ENCODE data around the gene EIF1B. TPM values are rescaled to one million over a fixed set of nuclear protein-coding genes. Genes with fewer than 3 reads are reported as not detected.

Gene EIF1B
- 10 to 100 TPM; 67.4 to 83.8 TPM for total RNA-seq
- polyA plus RNA-seq (2013, experiment 1 of 2): 178 TPM
- polyA plus RNA-seq (2013, experiment 2 of 2): 154 TPM
- long read RNA-seq, experiment 1, transcript EIF1B-201 (4 exons, 1,010 nt): major isoform, 74 of 81 reads
- long read RNA-seq, experiment 1, partial matches to known transcripts: 1 of 81 reads
- long read RNA-seq, experiment 1, other reads (novel, unspliced or antisense): 5 of 81 reads
- long read RNA-seq, experiment 2, transcript EIF1B-201 (4 exons, 1,010 nt): major isoform, 35 of 37 reads
- long read RNA-seq, experiment 2, partial matches to known transcripts: 1 of 37 reads
- long read RNA-seq, experiment 2, other reads (novel, unspliced or antisense): 1 of 37 reads
- long read RNA-seq, experiment 3, transcript EIF1B-201 (4 exons, 1,010 nt): major isoform, 57 of 83 reads
- long read RNA-seq, experiment 3, partial matches to known transcripts: 3 of 83 reads
- long read RNA-seq, experiment 3, other reads (novel, unspliced or antisense): 19 of 83 reads
- long read RNA-seq, experiment 4, transcript EIF1B-201 (4 exons, 1,010 nt): major isoform, 176 of 183 reads
- long read RNA-seq, experiment 4, partial matches to known transcripts: 2 of 183 reads
- long read RNA-seq, experiment 4, other reads (novel, unspliced or antisense): 3 of 183 reads

DNA sequence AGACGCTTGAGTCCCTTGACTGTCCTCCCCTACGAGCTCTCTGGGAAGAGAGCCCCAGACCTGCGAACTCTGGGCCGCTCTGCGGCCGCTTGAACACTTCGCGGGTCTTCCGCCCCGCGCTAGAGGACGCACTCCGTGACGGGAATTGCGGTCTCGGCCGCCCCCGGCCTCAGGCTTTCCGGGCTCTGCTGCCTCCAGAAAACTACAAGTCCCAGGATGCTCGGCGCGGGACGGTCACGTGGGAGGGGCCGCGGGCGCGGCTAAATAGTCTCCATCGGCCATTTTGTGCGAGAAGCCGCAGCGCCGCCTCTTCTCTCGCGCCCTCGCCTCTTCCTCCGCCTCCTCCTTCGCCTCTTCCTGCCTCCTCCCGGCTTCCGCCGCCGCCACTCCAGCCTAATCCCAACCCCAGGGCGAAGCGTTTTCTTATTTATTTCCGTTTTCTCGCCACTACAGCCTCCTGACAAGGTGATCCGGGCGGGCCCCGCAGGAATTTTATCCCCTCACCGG is at the start of gene EIF1B:
TSS of gene EIF1B (plus strand) at position 290 of the 507 bp plus-strand sequence. CDS start 235 bp downstream, outside the sequence.
- Mint-ChIP-seq H3K9me3 (no peaks in the 10 kb centered on the region), H3K27me3 (ENCODE audit: insufficient read depth) (no peaks in the 10 kb centered on the region), H3K4me1 (peaks cover 25% of the 10 kb centered on the region), H3K36me3 (ENCODE audit: low read depth) (peaks cover 26% of the 10 kb centered on the region), H3K27ac (peak within 1 kb of the TSS; percentile 99), H3K4me3 (peak within 1 kb of the TSS; percentile 99)
- 0% methylated on average over 30 to 50 of the region's 50 CpGs for WGBS, 2 experiments (ENCODE audit: insufficient coverage in 1 of 2, insufficient read length in 1 of 2)
- peak within 1 kb of the TSS; percentile 98 for H3K27ac ChIP-seq (ENCODE audit: low read depth, low read length)
- no peaks in the 10 kb centered on the region for H3K9me3 ChIP-seq (ENCODE audit: control insufficient read depth, low read length)
- no peaks in the 10 kb centered on the region for H3K4me1 ChIP-seq (ENCODE audit: control insufficient read depth, insufficient read depth, low read length)
- no peaks in the 10 kb centered on the region for H3K27me3 ChIP-seq (ENCODE audit: control insufficient read depth, insufficient read depth, low read length, poor library complexity, severe bottlenecking)
- H3K36me3 ChIP-seq (ENCODE audit: control insufficient read depth, insufficient read depth, low read length): peaks cover 35% of the 10 kb centered on the region
- TF ChIP-seq, protein P1, sequence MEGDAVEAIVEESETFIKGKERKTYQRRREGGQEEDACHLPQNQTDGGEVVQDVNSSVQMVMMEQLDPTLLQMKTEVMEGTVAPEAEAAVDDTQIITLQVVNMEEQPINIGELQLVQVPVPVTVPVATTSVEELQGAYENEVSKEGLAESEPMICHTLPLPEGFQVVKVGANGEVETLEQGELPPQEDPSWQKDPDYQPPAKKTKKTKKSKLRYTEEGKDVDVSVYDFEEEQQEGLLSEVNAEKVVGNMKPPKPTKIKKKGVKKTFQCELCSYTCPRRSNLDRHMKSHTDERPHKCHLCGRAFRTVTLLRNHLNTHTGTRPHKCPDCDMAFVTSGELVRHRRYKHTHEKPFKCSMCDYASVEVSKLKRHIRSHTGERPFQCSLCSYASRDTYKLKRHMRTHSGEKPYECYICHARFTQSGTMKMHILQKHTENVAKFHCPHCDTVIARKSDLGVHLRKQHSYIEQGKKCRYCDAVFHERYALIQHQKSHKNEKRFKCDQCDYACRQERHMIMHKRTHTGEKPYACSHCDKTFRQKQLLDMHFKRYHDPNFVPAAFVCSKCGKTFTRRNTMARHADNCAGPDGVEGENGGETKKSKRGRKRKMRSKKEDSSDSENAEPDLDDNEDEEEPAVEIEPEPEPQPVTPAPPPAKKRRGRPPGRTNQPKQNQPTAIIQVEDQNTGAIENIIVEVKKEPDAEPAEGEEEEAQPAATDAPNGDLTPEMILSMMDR (conservative IDR thresholded peaks at IDR 0.05): peak; percentile 94
- DNase-seq: peak; percentile 100
- peak within 1 kb of the TSS; percentile 98 for H3K9ac ChIP-seq (ENCODE audit: extremely low read depth, low read length, poor library complexity, severe bottlenecking)
- H3K4me3 ChIP-seq (ENCODE audit: low read length): peak within 1 kb of the TSS; percentile 98

DNA sequence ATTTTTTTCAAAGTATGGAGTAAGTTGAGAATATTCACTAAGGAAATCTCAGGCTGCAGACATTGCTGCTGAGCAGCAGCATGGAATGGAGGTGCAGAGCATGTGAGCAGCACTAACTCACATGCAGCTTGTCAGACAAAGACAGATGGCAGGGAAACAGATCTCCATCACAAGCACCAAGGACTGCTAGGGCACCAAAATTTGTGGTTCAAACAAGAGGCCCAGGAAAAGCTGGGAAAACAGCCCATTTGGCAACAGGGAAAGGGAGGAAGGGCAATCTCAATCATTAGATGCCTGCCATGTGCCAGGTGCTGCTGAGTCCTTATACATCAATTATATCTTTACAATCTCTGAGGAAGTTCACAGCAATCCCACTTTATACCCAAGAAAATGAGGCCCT is 47.2 kb upstream of the EIF1B start:
- Histone ChIP-seq H3K4me3 (ENCODE audit: low read length) (no peak overlapping the region), H3K27me3 (ENCODE audit: control insufficient read depth, insufficient read depth, low read length, poor library complexity, severe bottlenecking) (no peaks in the 10 kb centered on the region), H3K9me3 (ENCODE audit: control insufficient read depth, low read length) (no peaks in the 10 kb centered on the region), H3K27ac (ENCODE audit: low read depth, low read length) (no peak overlapping the region), H3K4me1 (ENCODE audit: control insufficient read depth, insufficient read depth, low read length) (no peaks in the 10 kb centered on the region), H3K9ac (ENCODE audit: extremely low read depth, low read length, poor library complexity, severe bottlenecking) (no peak overlapping the region), H3K36me3 (ENCODE audit: control insufficient read depth, insufficient read depth, low read length) (no peaks in the 10 kb centered on the region)
- TF ChIP-seq, protein P1 (conservative IDR thresholded peaks at IDR 0.05): no peak
- Mint-ChIP-seq H3K27ac (no peak overlapping the region), H3K4me1 (no peaks in the 10 kb centered on the region), H3K9me3 (no peaks in the 10 kb centered on the region), H3K36me3 (ENCODE audit: low read depth) (no peaks in the 10 kb centered on the region), H3K4me3 (no peak overlapping the region), H3K27me3 (ENCODE audit: insufficient read depth) (no peaks in the 10 kb centered on the region)
- DNase-seq: no peak

DNA sequence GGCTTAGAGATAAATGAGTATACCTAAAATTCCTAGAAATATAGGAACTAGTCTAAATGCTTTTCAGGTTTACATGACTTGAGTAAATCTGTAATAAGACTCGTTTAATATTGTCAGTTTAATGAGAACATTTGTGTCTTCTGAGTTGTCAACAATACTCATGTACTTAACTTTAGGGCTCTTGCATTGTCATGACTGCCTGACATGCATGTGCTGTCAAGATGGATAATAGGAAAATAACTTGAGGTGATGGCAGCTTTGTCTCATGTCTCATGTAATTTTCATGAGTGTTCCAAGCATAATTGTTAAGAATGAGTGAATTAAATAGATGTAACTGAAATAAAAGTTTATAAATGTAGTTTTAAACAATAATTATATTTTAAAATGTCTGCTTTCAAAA is 45.1 kb upstream of the EIF1B start:
- Mint-ChIP-seq H3K27me3 (ENCODE audit: insufficient read depth) (no peaks in the 10 kb centered on the region), H3K27ac (no peak overlapping the region), H3K9me3 (no peaks in the 10 kb centered on the region), H3K4me1 (peaks cover 6% of the 10 kb centered on the region), H3K36me3 (ENCODE audit: low read depth) (no peaks in the 10 kb centered on the region), H3K4me3 (no peak overlapping the region)
- no peak for DNase-seq
- H3K9me3 ChIP-seq (ENCODE audit: control insufficient read depth, low read length): no peaks in the 10 kb centered on the region
- no peaks in the 10 kb centered on the region for H3K36me3 ChIP-seq (ENCODE audit: control insufficient read depth, insufficient read depth, low read length)
- TF ChIP-seq, protein P1 (conservative IDR thresholded peaks at IDR 0.05): no peak
- no peaks in the 10 kb centered on the region for H3K27me3 ChIP-seq (ENCODE audit: control insufficient read depth, insufficient read depth, low read length, poor library complexity, severe bottlenecking)
- WGBS, 2 experiments (ENCODE audit: insufficient coverage in 1 of 2, insufficient read length in 1 of 2): 79 to 100% methylated on average over 1 of the region's 1 CpG
- H3K4me3 ChIP-seq (ENCODE audit: low read length): no peak overlapping the region
- no peak overlapping the region for H3K27ac ChIP-seq (ENCODE audit: low read depth, low read length)
- no peak overlapping the region for H3K9ac ChIP-seq (ENCODE audit: extremely low read depth, low read length, poor library complexity, severe bottlenecking)
- H3K4me1 ChIP-seq (ENCODE audit: control insufficient read depth, insufficient read depth, low read length): no peaks in the 10 kb centered on the region
